Endodermal cell (in vitro differentiated cells): Measurements from ENCODE around the gene PPARG. TPM values are rescaled to one million over a fixed set of nuclear protein-coding genes. Genes with fewer than 3 reads are reported as not detected.

Experiments used
- DNase-seq: peaks from one replicate; pipeline ENCODE4 v3.0.0-alpha.2; 2017
- H3K27ac ChIP-seq: 2 replicates; pipeline ENCODE4 v1.5.1; 2013; ENCODE audit warnings: mild to moderate bottlenecking, low read depth, low read length, moderate library complexity
- H3K27me3 ChIP-seq: 2 replicates; pipeline ENCODE4 v1.6.1; 2013; ENCODE audit warnings: mild to moderate bottlenecking, low read length, moderate library complexity; ENCODE audit not compliant: insufficient read depth, control insufficient read depth, poor library complexity, severe bottlenecking
- H3K36me3 ChIP-seq: 2 replicates; pipeline ENCODE4 v1.7.0; 2013; ENCODE audit warnings: mild to moderate bottlenecking, low read length, moderate library complexity; ENCODE audit not compliant: control insufficient read depth, insufficient read depth
- H3K4me1 ChIP-seq: one replicate; pipeline ENCODE4 v1.7.0; 2013; ENCODE audit warnings: low read length; ENCODE audit not compliant: control insufficient read depth, insufficient read depth
- H3K4me3 ChIP-seq: 2 replicates; pipeline ENCODE4 v1.5.1; 2013; ENCODE audit warnings: mild to moderate bottlenecking, low read length, moderate library complexity
- H3K9ac ChIP-seq: 2 replicates; pipeline ENCODE4 v1.6.1; 2013; ENCODE audit warnings: mild to moderate bottlenecking, low read length, moderate library complexity; ENCODE audit not compliant: poor library complexity, severe bottlenecking; ENCODE audit errors: extremely low read depth
- H3K9me3 ChIP-seq: 2 replicates; pipeline ENCODE4 v1.6.1; 2013; ENCODE audit warnings: mild to moderate bottlenecking, low read length, moderate library complexity; ENCODE audit not compliant: control insufficient read depth
- H3K27ac Mint-ChIP-seq: 2 replicates; pipeline ENCODE4 v1.8.0; 2020; ENCODE audit warnings: mixed read lengths
- H3K27me3 Mint-ChIP-seq: 2 replicates; pipeline ENCODE4 v1.8.0; 2021; ENCODE audit warnings: mild to moderate bottlenecking, mixed read lengths; ENCODE audit not compliant: insufficient read depth
- H3K36me3 Mint-ChIP-seq: 2 replicates; pipeline ENCODE4 v1.8.0; 2020; ENCODE audit warnings: low read depth, mixed read lengths
- H3K4me1 Mint-ChIP-seq: 2 replicates; pipeline ENCODE4 v1.8.0; 2020; ENCODE audit warnings: mixed read lengths
- H3K4me3 Mint-ChIP-seq: 2 replicates; pipeline ENCODE4 v1.8.0; 2020; ENCODE audit warnings: mild to moderate bottlenecking, moderate library complexity, mixed read lengths
- H3K9me3 Mint-ChIP-seq: 2 replicates; pipeline ENCODE4 v1.8.0; 2020; ENCODE audit warnings: mild to moderate bottlenecking, mixed read lengths
- CTCF ChIP-seq: fragments of 200-600 bp; sonication (generic); conservative IDR thresholded peaks from 2 replicates; pipeline ENCODE4 v1.5.0; 2021; ENCODE audit warnings: antibody characterized with exemption, mild to moderate bottlenecking
- WGBS, 2 experiments: methylation state at CpG; one replicate each; pipeline versions ENCODE4 v1.1.5 to v1.1.7; 2013; ENCODE audit warnings: missing lambda C conversion rate in 2 of 2, mixed read lengths in 1 of 2; ENCODE audit not compliant: insufficient coverage in 1 of 2, insufficient read length in 1 of 2; 5-methylcytosine and 5-hydroxymethylcytosine counted together
- total RNA-seq, 2 donors: library from RNA; stranded (reverse); fragmentation: NEBNext Ultra II Directional in 1 of 2; extraction: Animal tissue kit (Norgen Biotek cat#: 25700) in 1 of 2; gene quantifications; 2 replicates in 1 of 2; 3 replicates in 1 of 2; pipeline ENCODE4 v1.2.1, GENCODE V29; 2021

The PPARG gene
- total RNA-seq, 2 donors from 2014 or later, result 3.8 to 4.5 TPM

- no peaks in the 10 kb centered on the region for H3K27me3 ChIP-seq
- Mint-ChIP-seq H3K9me3 (no peaks in the 10 kb centered on the region), H3K27ac (no peak overlapping the region), H3K27me3 (no peaks in the 10 kb centered on the region), H3K4me1 (no peaks in the 10 kb centered on the region), H3K36me3 (no peaks in the 10 kb centered on the region), H3K4me3 (no peak overlapping the region)
- no peak overlapping the region for H3K4me3 ChIP-seq
- TF ChIP-seq CTCF, result no peak
- H3K9me3 ChIP-seq, result no peaks in the 10 kb centered on the region
- H3K36me3 ChIP-seq, result no peaks in the 10 kb centered on the region
- H3K9ac ChIP-seq, result no peak overlapping the region
- H3K27ac ChIP-seq, result no peak overlapping the region
- H3K4me1 ChIP-seq, result no peaks in the 10 kb centered on the region
- DNase-seq, result no peak
- 80 to 92% methylated on average over 2 to 3 of the region's 3 CpGs for whole genome bisulfite sequencing, 2 experiments
These were observed 21.4 kb upstream of the PPARG start for GRCh38 chr3:12267376-12268030.

- no peaks in the 10 kb centered on the region for H3K36me3 Mint-ChIP-seq
- no peaks in the 10 kb centered on the region for H3K27me3 ChIP-seq
- H3K4me3 Mint-ChIP-seq, result no peak overlapping the region
- no peak overlapping the region for H3K27ac Mint-ChIP-seq
- no peaks in the 10 kb centered on the region for H3K4me1 ChIP-seq
- H3K4me1 Mint-ChIP-seq, result no peaks in the 10 kb centered on the region
- no peak for TF ChIP-seq CTCF
- no peaks in the 10 kb centered on the region for H3K27me3 Mint-ChIP-seq
- DNase-seq, result no peak
- no peak overlapping the region for H3K9ac ChIP-seq
- 100% methylated on average over 3 of the region's 3 CpGs; no CpG with 5 or more reads in 1 of the 2 experiments for WGBS, 2 experiments
- no peaks in the 10 kb centered on the region for H3K9me3 Mint-ChIP-seq
- H3K36me3 ChIP-seq, result no peaks in the 10 kb centered on the region
- H3K27ac ChIP-seq, result no peak overlapping the region
- no peaks in the 10 kb centered on the region for H3K9me3 ChIP-seq
- no peak overlapping the region for H3K4me3 ChIP-seq
These were observed 20.7 kb upstream of the PPARG start for GRCh38 chr3:12268049-12268735.

GRCh38 chr3:12270976-12271375 is 17.9 kb upstream of the PPARG start:
- H3K4me3 Mint-ChIP-seq, result no peak overlapping the region
- no peaks in the 10 kb centered on the region for H3K36me3 ChIP-seq
- H3K27ac Mint-ChIP-seq, result no peak overlapping the region
- H3K4me1 Mint-ChIP-seq, result no peaks in the 10 kb centered on the region
- DNase-seq, result no peak
- no peaks in the 10 kb centered on the region for H3K9me3 Mint-ChIP-seq
- H3K27me3 ChIP-seq, result no peaks in the 10 kb centered on the region
- H3K4me3 ChIP-seq, result no peak overlapping the region
- no peaks in the 10 kb centered on the region for H3K27me3 Mint-ChIP-seq
- WGBS, 2 experiments, result 92 to 100% methylated on average over 2 to 5 of the region's 5 CpGs
- no peaks in the 10 kb centered on the region for H3K9me3 ChIP-seq
- H3K9ac ChIP-seq, result no peak overlapping the region
- no peak for TF ChIP-seq CTCF
- H3K27ac ChIP-seq, result no peak overlapping the region
- no peaks in the 10 kb centered on the region for H3K36me3 Mint-ChIP-seq
- H3K4me1 ChIP-seq, result no peaks in the 10 kb centered on the region
